Measurements from ENCODE around the gene TRPM1. TPM values are rescaled to one million over a fixed set of nuclear protein-coding genes. Genes with fewer than 3 reads are reported as not detected.

The TRPM1 gene
- total and polyA plus RNA-seq, 9 of the 15 experiments (the other 6 are each of a cell fraction or from before 2014, with no cell fraction given): 0.01 to 0.06 (median 0.03) TPM; not detected in 5

- TF ChIP-seq RCOR1 (IDR thresholded peaks at IDR 0.05; ENCODE audit: borderline replicate concordance in 1 of 2, low read depth in 2 of 2, low read length in 2 of 2): peak in 1 of 2 experiments; percentile 70; a peak in 2 of 4 replicates
- no peak for TF ChIP-seq ZNF146 (CRISPR knock-in tag; IDR thresholded peaks at IDR 0.05; ENCODE audit: unreplicated experiment)
- no peak for TF ChIP-seq HOMEZ (CRISPR knock-in tag; IDR thresholded peaks at IDR 0.05)
- no peak for TF ChIP-seq SUPT5H (IDR thresholded peaks at IDR 0.05)
- TF ChIP-seq ZNF174 (CRISPR knock-in tag; IDR thresholded peaks at IDR 0.05): no peak
- no peak for TF ChIP-seq ZKSCAN8 (CRISPR knock-in tag; IDR thresholded peaks at IDR 0.05)
- no peak for TF ChIP-seq L3MBTL2 (IDR thresholded peaks at IDR 0.05)
- TF ChIP-seq KHSRP (IDR thresholded peaks at IDR 0.05): no peak
- TF ChIP-seq CHD7 (IDR thresholded peaks at IDR 0.05; ENCODE audit: low read depth, low read length): no peak
- peak; percentile 36 for TF ChIP-seq CTCFL (IDR thresholded peaks at IDR 0.05; ENCODE audit: borderline replicate concordance, insufficient read depth, low read depth, low read length, poor library complexity, severe bottlenecking)
Observed at GRCh38 chr15:31136016-31136415, 34.5 kb upstream of the TRPM1 start (continued).
